ENCODE results near the gene ZNF280D.
"Not testable (repeated sequence)": the region's sequence is repeated elsewhere in the genome, so short reads cannot be mapped to it uniquely, and the experiment has no call there.

The ZNF280D gene

GRCh38 chr15:56709502-56709901 lies 23.8 kb downstream of the ZNF280D start:
- DNase-seq: not testable (repeated sequence)

- no peak for DNase-seq
Measured at GRCh38 chr15:56699743-56700142, 33.6 kb downstream of the ZNF280D start.

- DNase-seq: no peak
Measured at GRCh38 chr15:56698270-56698669, 35.0 kb downstream of the ZNF280D start.

GRCh38 chr15:56693761-56694160 lies 39.5 kb downstream of the ZNF280D start:
- no peak for DNase-seq

- DNase-seq: no peak
Measured at GRCh38 chr15:56690733-56691132, 42.6 kb downstream of the ZNF280D start.

GRCh38 chr15:56683908-56684307 lies 49.4 kb downstream of the ZNF280D start:
- no peak for DNase-seq

GRCh38 chr15:56681113-56681512 lies 52.2 kb downstream of the ZNF280D start:
- DNase-seq: no peak

GRCh38 chr15:56679225-56679624 lies 54.1 kb downstream of the ZNF280D start:
- no peak for DNase-seq

- DNase-seq: no peak
Measured at GRCh38 chr15:56678571-56678970, 54.7 kb downstream of the ZNF280D start.

- DNase-seq: no peak
Measured at GRCh38 chr15:56677271-56677670, 56.0 kb downstream of the ZNF280D start.

GRCh38 chr15:56675930-56676329 lies 57.4 kb downstream of the ZNF280D start:
- no peak for DNase-seq

GRCh38 chr15:56674857-56675256 lies 58.5 kb downstream of the ZNF280D start:
- DNase-seq: no peak

GRCh38 chr15:56672721-56673120 lies 60.6 kb downstream of the ZNF280D start:
- DNase-seq: no peak

GRCh38 chr15:56667517-56667916 lies 65.8 kb downstream of the ZNF280D start:
- no peak for DNase-seq

GRCh38 chr15:56660943-56661342 lies 72.4 kb downstream of the ZNF280D start:
- DNase-seq: no peak

GRCh38 chr15:56659197-56659596 lies 74.1 kb downstream of the ZNF280D start:
- no peak for DNase-seq

- no peak for DNase-seq
Measured at GRCh38 chr15:56654624-56655023, 78.7 kb downstream of the ZNF280D start.

GRCh38 chr15:56654216-56654615 lies 79.1 kb downstream of the ZNF280D start:
- no peak for DNase-seq

GRCh38 chr15:56653787-56654186 lies 79.5 kb downstream of the ZNF280D start:
- DNase-seq: no peak

GRCh38 chr15:56653107-56653506 lies 80.2 kb downstream of the ZNF280D start:
- DNase-seq: no peak

- DNase-seq: no peak
Measured at GRCh38 chr15:56648311-56648710, 85.0 kb downstream of the ZNF280D start.

- no peak for DNase-seq
Measured at GRCh38 chr15:56640549-56640948, 92.8 kb downstream of the ZNF280D start.

GRCh38 chr15:56640127-56640526 lies 93.2 kb downstream of the ZNF280D start:
- DNase-seq: no peak

- no peak for DNase-seq
Measured at GRCh38 chr15:56639631-56640030, 93.7 kb downstream of the ZNF280D start.

- no peak for DNase-seq
Measured at GRCh38 chr15:56631765-56632164, 101.5 kb downstream of the ZNF280D start.

Measured in CD4-positive, alpha-beta T cell treated with Interleukin-21 for 1 hour (primary cell).